Glutamatergic neuron (in vitro differentiated cells): ENCODE results near the gene ARHGAP45. TPM values are rescaled to one million over a fixed set of nuclear protein-coding genes. Genes with fewer than 3 reads are reported as not detected.

Source experiments
- DNase-seq: peaks from one replicate; pipeline ENCODE4 v3.0.0; 2022
- H3K27ac Mint-ChIP-seq: one replicate; pipeline ENCODE4 v1.8.0; 2020; ENCODE audit warnings: mild to moderate bottlenecking, mixed read lengths, inconsistent platforms; ENCODE audit not compliant: unreplicated experiment
- H3K27me3 Mint-ChIP-seq: one replicate; pipeline ENCODE4 v1.8.0; 2020; ENCODE audit warnings: mild to moderate bottlenecking, moderate library complexity, mixed read lengths, inconsistent platforms; ENCODE audit not compliant: unreplicated experiment
- H3K36me3 Mint-ChIP-seq: one replicate; pipeline ENCODE4 v1.8.0; 2020; ENCODE audit warnings: mild to moderate bottlenecking, mixed read lengths, inconsistent platforms; ENCODE audit not compliant: unreplicated experiment
- H3K4me1 Mint-ChIP-seq: one replicate; pipeline ENCODE4 v1.8.0; 2020; ENCODE audit warnings: mild to moderate bottlenecking, low read depth, mixed read lengths, inconsistent platforms; ENCODE audit not compliant: unreplicated experiment
- H3K4me3 Mint-ChIP-seq: one replicate; pipeline ENCODE4 v1.8.0; 2020; ENCODE audit warnings: mild to moderate bottlenecking, mixed read lengths, inconsistent platforms; ENCODE audit not compliant: unreplicated experiment
- H3K9me3 Mint-ChIP-seq: one replicate; pipeline ENCODE4 v1.8.0; 2020; ENCODE audit warnings: mild to moderate bottlenecking, moderate library complexity, mixed read lengths, inconsistent platforms; ENCODE audit not compliant: unreplicated experiment
- total RNA-seq: library from RNA; stranded (reverse); fragmentation: NEBNext Ultra II Directional; extraction: Animal tissue kit (Norgen Biotek cat#: 25700); gene quantifications from one replicate; pipeline ENCODE4 v1.2.1, GENCODE V29; 2021; ENCODE audit not compliant: unreplicated experiment
- TF ChIP-seq, protein P1 (sequence below): fragments of 200-600 bp; sonication (generic); IDR thresholded peaks from one replicate; pipeline ENCODE4 v1.5.0; 2021; ENCODE audit not compliant: partially characterized antibody, unreplicated experiment

ARHGAP45 gene
- total RNA-seq, 1 donor from 2014 or later = 1.7 TPM

DNA sequence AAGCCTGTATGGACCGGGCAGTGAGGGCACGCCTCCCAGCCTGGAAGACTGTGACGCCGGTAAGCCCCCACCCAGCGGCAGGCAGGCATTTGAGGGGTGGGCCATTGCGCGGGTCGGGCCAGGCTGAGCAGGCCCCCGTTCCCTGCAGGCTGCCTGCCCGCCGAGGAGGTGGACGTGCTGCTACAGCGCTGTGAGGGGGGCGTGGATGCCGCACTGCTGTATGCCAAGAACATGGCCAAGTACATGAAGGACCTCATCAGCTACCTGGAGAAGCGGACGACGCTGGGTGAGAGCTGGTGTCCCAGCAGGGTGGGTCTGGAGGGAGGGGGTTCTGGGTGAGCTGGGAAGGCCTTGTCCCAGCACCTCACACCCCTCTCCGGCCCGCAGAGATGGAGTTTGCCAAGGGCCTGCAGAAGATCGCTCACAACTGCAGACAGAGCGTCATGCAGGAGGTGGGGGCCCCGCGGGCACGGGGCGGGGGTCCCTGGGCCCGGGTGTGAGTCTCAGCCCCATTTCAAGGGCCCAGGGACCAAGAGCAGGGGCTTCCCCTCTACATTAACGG, 7.1 kb downstream of the ARHGAP45 start:
- no peaks in the 10 kb centered on the region for H3K9me3 Mint-ChIP-seq
- H3K4me3 Mint-ChIP-seq = no peak overlapping the region
- TF ChIP-seq, protein P1, sequence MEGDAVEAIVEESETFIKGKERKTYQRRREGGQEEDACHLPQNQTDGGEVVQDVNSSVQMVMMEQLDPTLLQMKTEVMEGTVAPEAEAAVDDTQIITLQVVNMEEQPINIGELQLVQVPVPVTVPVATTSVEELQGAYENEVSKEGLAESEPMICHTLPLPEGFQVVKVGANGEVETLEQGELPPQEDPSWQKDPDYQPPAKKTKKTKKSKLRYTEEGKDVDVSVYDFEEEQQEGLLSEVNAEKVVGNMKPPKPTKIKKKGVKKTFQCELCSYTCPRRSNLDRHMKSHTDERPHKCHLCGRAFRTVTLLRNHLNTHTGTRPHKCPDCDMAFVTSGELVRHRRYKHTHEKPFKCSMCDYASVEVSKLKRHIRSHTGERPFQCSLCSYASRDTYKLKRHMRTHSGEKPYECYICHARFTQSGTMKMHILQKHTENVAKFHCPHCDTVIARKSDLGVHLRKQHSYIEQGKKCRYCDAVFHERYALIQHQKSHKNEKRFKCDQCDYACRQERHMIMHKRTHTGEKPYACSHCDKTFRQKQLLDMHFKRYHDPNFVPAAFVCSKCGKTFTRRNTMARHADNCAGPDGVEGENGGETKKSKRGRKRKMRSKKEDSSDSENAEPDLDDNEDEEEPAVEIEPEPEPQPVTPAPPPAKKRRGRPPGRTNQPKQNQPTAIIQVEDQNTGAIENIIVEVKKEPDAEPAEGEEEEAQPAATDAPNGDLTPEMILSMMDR = no peak
- H3K36me3 Mint-ChIP-seq = peaks cover 4% of the 10 kb centered on the region
- H3K27me3 Mint-ChIP-seq = peaks cover 7% of the 10 kb centered on the region
- H3K27ac Mint-ChIP-seq = no peak overlapping the region
- no peak for DNase-seq
- H3K4me1 Mint-ChIP-seq = peaks cover 1% of the 10 kb centered on the region

DNA sequence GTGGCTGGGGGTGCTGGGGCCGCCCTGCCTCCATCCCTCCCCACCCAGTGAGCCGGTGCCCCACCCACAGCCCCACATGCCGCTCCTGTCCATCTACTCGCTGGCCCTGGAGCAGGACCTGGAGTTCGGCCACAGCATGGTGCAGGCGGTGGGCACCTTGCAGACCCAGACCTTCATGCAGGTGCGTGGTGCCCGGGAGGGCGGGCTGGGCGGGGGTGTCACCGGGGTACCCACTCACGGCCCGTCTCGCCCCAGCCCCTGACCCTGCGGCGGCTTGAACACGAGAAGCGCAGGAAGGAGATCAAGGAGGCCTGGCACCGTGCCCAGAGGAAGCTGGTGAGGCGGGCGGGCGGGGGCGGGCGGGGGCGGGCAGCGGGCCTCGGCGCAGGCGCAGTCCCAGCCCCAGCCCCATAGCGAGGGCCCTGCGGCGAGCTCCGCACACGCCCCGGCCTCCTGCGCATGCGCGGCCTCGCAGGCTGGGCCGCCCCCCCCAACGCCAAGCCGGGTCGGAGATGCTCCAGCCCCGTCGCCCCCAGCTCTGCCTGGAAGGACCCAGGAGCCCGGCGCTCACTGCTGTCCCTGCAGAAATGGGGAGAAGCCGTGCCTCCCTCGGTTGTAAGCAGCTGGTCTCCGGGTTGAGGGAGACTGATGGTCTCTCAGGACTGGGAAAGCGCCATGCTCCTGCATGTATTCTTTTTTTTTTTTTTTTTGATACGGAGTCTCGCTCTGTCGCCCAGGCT, 7.7 kb downstream of the ARHGAP45 start:
- Mint-ChIP-seq H3K4me1 (peaks cover 1% of the 10 kb centered on the region), H3K4me3 (no peak overlapping the region), H3K27ac (no peak overlapping the region), H3K27me3 (peaks cover 7% of the 10 kb centered on the region), H3K9me3 (no peaks in the 10 kb centered on the region), H3K36me3 (peaks cover 4% of the 10 kb centered on the region)
- DNase-seq = no peak
- TF ChIP-seq, protein P1 = no peak

DNA sequence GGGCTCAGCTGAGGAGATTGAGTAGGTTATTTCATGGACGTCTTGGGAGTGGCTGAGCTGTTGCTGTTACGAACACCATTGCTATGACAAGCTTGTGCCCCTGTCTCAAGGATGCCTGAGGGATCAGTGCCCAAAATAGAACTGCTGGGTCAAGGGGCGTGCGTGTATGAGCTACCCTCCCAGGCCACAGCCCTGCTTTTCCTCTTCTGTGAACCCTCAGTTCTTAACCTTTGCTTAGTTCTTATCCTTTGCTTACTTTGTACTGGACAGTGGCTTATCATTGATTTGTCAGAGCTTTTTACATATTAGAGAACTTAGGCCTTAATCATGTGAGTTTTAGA, 9.0 kb downstream of the ARHGAP45 start:
- Mint-ChIP-seq H3K27me3 (peaks cover 7% of the 10 kb centered on the region), H3K4me1 (peaks cover 1% of the 10 kb centered on the region), H3K36me3 (peaks cover 4% of the 10 kb centered on the region), H3K4me3 (no peak overlapping the region), H3K9me3 (no peaks in the 10 kb centered on the region), H3K27ac (no peak overlapping the region)
- TF ChIP-seq, protein P1 = no peak
- no peak for DNase-seq

DNA sequence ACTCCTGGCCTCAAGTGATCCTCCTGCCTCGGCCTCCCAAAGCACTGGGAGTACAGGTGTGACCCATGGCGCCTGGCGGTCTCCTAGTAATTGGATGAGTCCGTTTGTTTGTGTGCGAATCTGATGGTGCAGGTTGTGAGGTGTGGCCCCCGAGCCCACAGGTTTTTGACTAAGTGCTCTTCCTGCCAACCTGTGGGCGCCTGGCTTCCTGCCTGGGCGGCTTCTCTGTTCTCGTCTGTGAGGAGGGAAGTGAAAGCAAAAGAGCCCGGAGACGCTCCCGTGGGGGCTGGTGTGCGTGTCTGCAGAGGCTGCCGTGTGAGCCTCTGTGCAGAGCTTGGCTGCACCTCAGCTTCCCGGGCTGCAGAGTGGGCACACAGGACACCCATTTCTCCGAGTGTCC, 10.0 kb downstream of the ARHGAP45 start:
- Mint-ChIP-seq H3K27ac (no peak overlapping the region), H3K9me3 (no peaks in the 10 kb centered on the region), H3K27me3 (peaks cover 4% of the 10 kb centered on the region), H3K4me3 (no peak overlapping the region), H3K36me3 (peaks cover under 1% of the 10 kb centered on the region), H3K4me1 (no peaks in the 10 kb centered on the region)
- TF ChIP-seq, protein P1 = no peak
- no peak for DNase-seq

DNA sequence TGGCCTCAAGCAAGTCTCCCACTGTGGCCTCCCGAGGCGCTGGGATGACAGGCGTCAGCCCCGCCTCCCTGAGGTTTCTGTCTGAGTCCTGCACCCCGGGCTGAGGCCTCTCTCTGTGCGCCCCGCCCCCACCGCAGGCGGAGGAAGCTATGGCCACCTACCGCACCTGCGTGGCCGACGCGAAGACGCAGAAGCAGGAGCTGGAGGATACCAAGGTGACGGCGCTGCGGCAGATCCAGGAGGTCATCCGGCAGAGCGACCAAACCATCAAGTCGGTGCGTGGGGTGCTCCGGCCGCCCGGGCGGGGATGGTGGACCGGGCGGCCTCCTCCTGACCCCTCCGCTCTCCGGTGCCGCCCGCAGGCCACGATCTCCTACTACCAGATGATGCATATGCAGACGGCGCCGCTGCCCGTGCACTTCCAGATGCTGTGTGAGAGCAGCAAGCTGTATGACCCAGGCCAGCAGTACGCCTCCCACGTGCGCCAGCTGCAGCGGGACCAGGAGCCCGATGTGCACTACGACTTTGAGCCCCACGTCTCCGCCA, 12.7 kb downstream of the ARHGAP45 start:
- Mint-ChIP-seq H3K27ac (no peak overlapping the region), H3K27me3 (peaks cover 5% of the 10 kb centered on the region), H3K9me3 (no peaks in the 10 kb centered on the region), H3K36me3 (no peaks in the 10 kb centered on the region), H3K4me3 (no peak overlapping the region), H3K4me1 (no peaks in the 10 kb centered on the region)
- TF ChIP-seq, protein P1 = no peak
- no peak for DNase-seq
